ENCODE data around the gene POMT2.

DNA sequence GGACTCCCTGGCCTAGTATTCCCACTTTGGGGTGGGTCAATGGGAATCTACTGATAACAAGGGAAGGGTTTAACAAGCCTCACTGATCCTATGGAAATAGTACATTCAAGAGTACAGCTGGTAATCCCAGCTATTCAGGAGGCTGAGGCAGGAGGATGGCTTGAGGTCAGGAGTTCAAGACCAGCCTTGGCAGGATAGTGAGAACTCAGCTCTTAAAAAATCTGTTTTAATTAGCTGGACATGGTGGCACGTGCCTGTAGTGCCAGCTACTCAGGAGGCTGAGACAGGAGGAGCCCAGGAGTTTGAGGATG lies 4.5 kb downstream of the POMT2 start:
- TF ChIP-seq, protein P1, sequence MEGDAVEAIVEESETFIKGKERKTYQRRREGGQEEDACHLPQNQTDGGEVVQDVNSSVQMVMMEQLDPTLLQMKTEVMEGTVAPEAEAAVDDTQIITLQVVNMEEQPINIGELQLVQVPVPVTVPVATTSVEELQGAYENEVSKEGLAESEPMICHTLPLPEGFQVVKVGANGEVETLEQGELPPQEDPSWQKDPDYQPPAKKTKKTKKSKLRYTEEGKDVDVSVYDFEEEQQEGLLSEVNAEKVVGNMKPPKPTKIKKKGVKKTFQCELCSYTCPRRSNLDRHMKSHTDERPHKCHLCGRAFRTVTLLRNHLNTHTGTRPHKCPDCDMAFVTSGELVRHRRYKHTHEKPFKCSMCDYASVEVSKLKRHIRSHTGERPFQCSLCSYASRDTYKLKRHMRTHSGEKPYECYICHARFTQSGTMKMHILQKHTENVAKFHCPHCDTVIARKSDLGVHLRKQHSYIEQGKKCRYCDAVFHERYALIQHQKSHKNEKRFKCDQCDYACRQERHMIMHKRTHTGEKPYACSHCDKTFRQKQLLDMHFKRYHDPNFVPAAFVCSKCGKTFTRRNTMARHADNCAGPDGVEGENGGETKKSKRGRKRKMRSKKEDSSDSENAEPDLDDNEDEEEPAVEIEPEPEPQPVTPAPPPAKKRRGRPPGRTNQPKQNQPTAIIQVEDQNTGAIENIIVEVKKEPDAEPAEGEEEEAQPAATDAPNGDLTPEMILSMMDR (IDR thresholded peaks at IDR 0.05) = no peak
- no peak for TF ChIP-seq POLR2AphosphoS5 (IDR thresholded peaks at IDR 0.05)
